Measurements from ENCODE around the gene WSCD2. TPM values are rescaled to one million over a fixed set of nuclear protein-coding genes. Genes with fewer than 3 reads are reported as not detected.

WSCD2 gene
- total RNA-seq, 1 donor from 2014 or later, result 72.9 TPM

DNA sequence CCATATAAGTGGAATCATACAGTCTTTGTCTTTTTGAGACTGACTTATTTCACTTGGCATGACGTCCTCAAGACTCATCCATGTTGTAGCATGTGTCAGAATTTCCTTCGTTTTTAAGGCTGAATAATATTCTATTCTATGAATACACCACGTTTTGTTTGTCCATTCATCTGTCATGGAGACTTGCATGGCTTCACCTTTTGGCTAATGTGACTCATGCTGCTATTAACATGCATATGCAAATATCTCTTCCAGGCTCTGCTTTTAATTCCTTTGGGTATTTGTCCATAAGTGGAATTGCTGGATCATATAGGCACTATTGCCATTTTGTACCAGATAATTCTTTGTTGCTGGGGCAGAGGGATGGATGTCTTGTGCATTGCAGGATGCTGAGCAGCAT, 19.6 kb upstream of the WSCD2 start:
- DNase-seq (ENCODE audit: extremely low spot score, unreplicated experiment), result no peak
- Mint-ChIP-seq H3K36me3 (no peaks in the 10 kb centered on the region), H3K27ac (no peak overlapping the region), H3K27me3 (peaks cover 3% of the 10 kb centered on the region), H3K4me3 (no peak overlapping the region), H3K9me3 (no peaks in the 10 kb centered on the region), H3K4me1 (ENCODE audit: unreplicated experiment) (peaks cover 15% of the 10 kb centered on the region)
- TF ChIP-seq, protein P1, sequence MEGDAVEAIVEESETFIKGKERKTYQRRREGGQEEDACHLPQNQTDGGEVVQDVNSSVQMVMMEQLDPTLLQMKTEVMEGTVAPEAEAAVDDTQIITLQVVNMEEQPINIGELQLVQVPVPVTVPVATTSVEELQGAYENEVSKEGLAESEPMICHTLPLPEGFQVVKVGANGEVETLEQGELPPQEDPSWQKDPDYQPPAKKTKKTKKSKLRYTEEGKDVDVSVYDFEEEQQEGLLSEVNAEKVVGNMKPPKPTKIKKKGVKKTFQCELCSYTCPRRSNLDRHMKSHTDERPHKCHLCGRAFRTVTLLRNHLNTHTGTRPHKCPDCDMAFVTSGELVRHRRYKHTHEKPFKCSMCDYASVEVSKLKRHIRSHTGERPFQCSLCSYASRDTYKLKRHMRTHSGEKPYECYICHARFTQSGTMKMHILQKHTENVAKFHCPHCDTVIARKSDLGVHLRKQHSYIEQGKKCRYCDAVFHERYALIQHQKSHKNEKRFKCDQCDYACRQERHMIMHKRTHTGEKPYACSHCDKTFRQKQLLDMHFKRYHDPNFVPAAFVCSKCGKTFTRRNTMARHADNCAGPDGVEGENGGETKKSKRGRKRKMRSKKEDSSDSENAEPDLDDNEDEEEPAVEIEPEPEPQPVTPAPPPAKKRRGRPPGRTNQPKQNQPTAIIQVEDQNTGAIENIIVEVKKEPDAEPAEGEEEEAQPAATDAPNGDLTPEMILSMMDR (conservative IDR thresholded peaks at IDR 0.05), result no peak

DNA sequence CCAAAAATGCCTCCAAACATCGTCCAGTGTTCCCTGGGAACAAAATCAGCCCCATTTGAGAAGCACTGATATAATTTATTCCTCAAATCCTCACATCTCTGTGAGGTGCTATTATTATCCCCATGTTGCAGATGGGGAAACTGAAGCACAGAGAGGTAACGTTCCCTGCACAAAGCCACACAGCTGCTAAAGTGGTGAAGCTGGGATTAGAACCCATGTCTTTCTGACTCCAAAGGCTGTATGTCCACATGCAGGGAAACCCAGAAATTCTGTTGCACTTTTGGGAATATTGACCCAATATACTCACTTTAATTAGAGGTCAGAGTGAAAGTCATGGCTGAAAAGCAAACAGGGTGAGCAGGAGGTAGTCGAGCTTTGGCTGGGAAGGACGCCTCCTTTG, 19.1 kb upstream of the WSCD2 start:
- Mint-ChIP-seq H3K27me3 (peaks cover 3% of the 10 kb centered on the region), H3K27ac (no peak overlapping the region), H3K4me3 (no peak overlapping the region), H3K9me3 (no peaks in the 10 kb centered on the region), H3K36me3 (no peaks in the 10 kb centered on the region), H3K4me1 (ENCODE audit: unreplicated experiment) (peaks cover 17% of the 10 kb centered on the region)
- TF ChIP-seq, protein P1 (conservative IDR thresholded peaks at IDR 0.05), result no peak
- no peak for DNase-seq (ENCODE audit: extremely low spot score, unreplicated experiment)

DNA sequence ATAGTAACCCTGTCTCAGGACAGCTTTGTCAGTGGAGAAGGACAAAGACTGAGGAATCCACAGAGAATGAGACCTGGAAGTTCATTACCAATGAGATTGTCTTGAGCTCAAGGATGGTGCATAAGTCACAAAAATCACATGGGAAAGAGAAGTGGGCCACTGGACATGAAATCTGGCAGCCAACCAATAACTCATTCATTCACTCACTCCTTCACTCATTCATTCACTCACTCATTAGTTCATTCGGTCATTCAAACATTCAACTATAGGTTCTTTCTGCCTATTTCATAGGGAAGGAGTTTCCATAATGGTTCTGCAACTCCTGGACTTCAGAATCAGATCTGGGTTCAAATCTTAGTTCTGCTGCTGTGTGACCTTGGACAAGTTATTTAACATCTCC, 18.2 kb upstream of the WSCD2 start:
- TF ChIP-seq, protein P1 (conservative IDR thresholded peaks at IDR 0.05), result no peak
- DNase-seq (ENCODE audit: extremely low spot score, unreplicated experiment), result no peak
- no peaks in the 10 kb centered on the region for H3K36me3 Mint-ChIP-seq
- H3K4me1 Mint-ChIP-seq (ENCODE audit: unreplicated experiment), result peaks cover 25% of the 10 kb centered on the region
- no peak overlapping the region for H3K27ac Mint-ChIP-seq
- peaks cover 3% of the 10 kb centered on the region for H3K27me3 Mint-ChIP-seq
- no peaks in the 10 kb centered on the region for H3K9me3 Mint-ChIP-seq
- no peak overlapping the region for H3K4me3 Mint-ChIP-seq

DNA sequence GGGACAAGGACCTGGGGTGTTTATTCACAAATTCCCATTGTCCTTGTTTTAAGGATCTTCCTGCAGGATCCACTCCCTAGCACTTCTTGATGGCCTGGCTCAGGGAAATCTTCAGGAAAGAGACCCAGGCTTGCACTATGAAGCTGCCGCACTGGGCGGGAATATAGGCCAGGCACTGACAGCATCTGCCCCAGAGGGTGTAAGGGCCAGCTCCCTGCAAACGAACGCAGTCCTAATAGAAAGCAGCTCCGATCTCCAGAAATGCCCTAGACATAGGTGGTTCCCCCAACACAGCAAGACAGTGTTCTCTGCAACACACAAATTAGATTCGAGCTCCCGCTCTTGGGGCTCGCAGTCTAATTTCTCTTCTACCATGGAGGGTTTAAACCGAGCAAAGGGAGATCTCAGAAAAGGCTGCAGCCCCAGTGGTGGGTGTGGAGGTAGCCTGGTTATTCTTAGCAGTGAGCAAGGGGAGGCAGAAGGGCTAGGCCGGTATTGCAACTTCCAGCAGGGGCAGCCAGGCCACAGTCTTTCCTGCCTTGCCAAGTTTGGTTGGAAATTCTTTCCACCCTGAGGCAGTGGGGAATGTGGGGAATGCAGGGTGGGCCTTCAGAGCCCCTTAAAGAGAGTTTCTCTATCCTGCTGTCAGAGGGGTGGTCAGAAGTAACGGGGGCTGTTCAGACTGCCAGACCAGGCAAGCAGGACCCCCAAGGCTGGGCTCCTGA, 16.1 kb upstream of the WSCD2 start:
- H3K4me3 Mint-ChIP-seq, result no peak overlapping the region
- H3K4me1 Mint-ChIP-seq (ENCODE audit: unreplicated experiment), result peaks cover 21% of the 10 kb centered on the region
- peak overlapping the region; percentile 34 for H3K27ac Mint-ChIP-seq
- no peaks in the 10 kb centered on the region for H3K36me3 Mint-ChIP-seq
- no peaks in the 10 kb centered on the region for H3K9me3 Mint-ChIP-seq
- DNase-seq (ENCODE audit: extremely low spot score, unreplicated experiment), result no peak
- TF ChIP-seq, protein P1 (conservative IDR thresholded peaks at IDR 0.05), result peak; percentile 39
- H3K27me3 Mint-ChIP-seq, result peaks cover 3% of the 10 kb centered on the region

DNA sequence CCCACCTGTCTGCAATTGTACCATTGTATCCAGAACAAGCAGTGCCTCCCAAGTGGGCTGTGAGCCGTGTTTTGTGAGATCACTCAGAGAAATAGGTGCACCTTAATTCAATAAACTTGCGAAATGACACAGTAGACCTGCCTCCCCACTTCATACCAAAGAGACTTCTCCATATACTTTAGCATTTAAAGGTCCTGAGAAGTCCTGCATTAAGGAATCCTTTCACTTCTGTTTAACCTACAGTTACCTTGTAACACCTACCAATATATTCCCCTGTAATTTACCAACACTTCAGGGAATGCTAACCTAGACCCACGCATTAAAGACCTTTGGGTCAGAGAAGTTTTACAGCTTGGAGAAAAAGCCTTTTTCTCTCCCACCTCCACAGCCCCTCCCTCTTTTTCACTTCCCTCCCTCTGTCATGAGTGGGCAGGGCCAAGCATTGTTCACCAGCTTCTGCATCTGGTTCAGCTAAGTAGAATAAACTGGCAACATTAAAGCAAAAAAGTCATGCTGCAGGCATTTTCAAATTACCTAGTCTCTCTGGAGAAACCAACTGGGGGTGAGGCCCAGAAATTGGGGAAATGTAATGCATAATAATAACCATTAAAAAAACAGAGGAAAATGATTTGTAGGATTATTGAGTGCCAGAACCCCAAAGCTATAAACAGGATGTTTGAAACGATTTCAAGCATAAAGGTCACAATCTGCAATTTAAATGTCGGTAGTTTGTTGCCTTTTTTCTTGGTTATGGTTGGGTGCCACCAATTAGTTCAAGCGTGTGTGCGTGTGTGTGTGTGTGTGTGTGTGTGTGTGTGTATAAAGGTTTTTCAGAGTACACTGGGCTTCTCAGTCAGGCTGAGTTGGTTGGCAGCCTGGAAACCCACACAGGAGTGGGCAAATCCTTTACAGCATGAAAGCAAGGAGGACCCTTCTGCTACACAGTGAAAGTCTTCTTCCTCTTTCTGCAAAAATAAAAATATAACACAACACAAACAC, 13.7 kb upstream of the WSCD2 start:
- TF ChIP-seq, protein P1 (conservative IDR thresholded peaks at IDR 0.05), result no peak
- H3K27ac Mint-ChIP-seq, result no peak overlapping the region
- no peaks in the 10 kb centered on the region for H3K36me3 Mint-ChIP-seq
- peaks cover 21% of the 10 kb centered on the region for H3K4me1 Mint-ChIP-seq (ENCODE audit: unreplicated experiment)
- H3K4me3 Mint-ChIP-seq, result no peak overlapping the region
- no peak for DNase-seq (ENCODE audit: extremely low spot score, unreplicated experiment)
- no peaks in the 10 kb centered on the region for H3K9me3 Mint-ChIP-seq
- H3K27me3 Mint-ChIP-seq, result peaks cover 3% of the 10 kb centered on the region

All from type B pancreatic cell (in vitro differentiated cells).